Measurements from ENCODE around the gene CNGB1.

Gene CNGB1

DNA sequence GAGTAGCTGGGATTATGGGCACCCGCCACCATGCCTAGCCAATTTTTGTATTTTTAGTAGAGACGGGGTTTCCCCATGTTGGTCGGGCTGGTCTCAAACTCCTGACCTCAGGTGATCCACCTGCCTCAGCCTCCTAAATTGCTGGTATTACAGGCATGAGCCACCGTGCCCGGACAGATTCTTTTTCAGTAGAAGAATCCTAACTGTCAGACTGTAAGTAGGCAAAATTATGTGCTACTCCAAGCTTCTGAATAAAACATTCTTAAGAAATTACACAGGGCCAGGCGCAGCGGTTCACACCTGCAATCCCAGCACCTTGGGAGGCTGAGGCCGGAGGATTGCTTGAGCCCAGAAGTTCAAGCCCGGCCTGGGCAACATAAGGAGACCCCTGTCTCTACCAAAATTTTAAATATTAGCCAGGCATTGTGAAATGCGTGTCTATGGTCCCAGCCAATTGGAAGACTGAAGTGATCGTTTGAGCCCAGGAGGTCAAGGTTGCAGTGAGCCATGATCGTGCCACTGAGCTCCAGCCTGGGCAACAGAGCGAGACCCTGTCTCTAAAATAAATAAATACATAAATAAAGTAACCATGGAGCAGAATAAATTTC, 101.9 kb downstream of the CNGB1 start:
- Histone ChIP-seq H3K4ac (ENCODE audit: low read length) (no peak overlapping the region), H2AFZ (ENCODE audit: low read length) (no peak overlapping the region), H3K4me2 (ENCODE audit: insufficient read depth, low read length, poor library complexity, severe bottlenecking) (no peak overlapping the region), H3K27ac (replicated peaks; ENCODE audit: low read length) (no peak overlapping the region), H2BK15ac (ENCODE audit: low read length) (no peak overlapping the region), H3K9ac (ENCODE audit: low read depth, low read length, poor library complexity) (no peak overlapping the region), H4K8ac (ENCODE audit: low read depth, low read length) (no peak overlapping the region), H3K9me3 (replicated peaks in 1 of 2; ENCODE audit: control insufficient read depth in 2 of 2, insufficient read depth in 1 of 2, low read depth in 1 of 2, low read length in 2 of 2) (no peaks in the 10 kb centered on the region), H3K4me1 (ENCODE audit: control insufficient read depth in 2 of 2, insufficient read depth in 1 of 2, low read depth in 1 of 2, low read length in 2 of 2) (peaks cover 0 to 1% of the 10 kb centered on the region in 2 donors), H4K91ac (ENCODE audit: low read depth, low read length, poor library complexity) (no peak overlapping the region), H2AK5ac (ENCODE audit: low read depth, low read length) (no peak overlapping the region), H3K27me3 (ENCODE audit: control insufficient read depth in 3 of 3, insufficient read depth in 3 of 3, low read depth in 1 of 3, low read length in 3 of 3) (peaks cover 0 to 6% (median 0%) of the 10 kb centered on the region in 3 experiments), H3K36me3 (replicated peaks in 1 of 2; ENCODE audit: control insufficient read depth in 2 of 2, insufficient read depth in 2 of 2, low read length in 2 of 2) (no peaks in the 10 kb centered on the region), H3K14ac (ENCODE audit: low read length) (no peak overlapping the region), H2BK12ac (ENCODE audit: low read length) (no peak overlapping the region), H3K79me1 (ENCODE audit: low read depth, low read length) (no peaks in the 10 kb centered on the region), H3K18ac (ENCODE audit: low read length) (no peak overlapping the region), H3K23ac (ENCODE audit: low read depth, low read length, poor library complexity) (no peak overlapping the region), H3K4me3 (ENCODE audit: low read length in 2 of 2) (no peak overlapping the region), H2BK5ac (ENCODE audit: low read length) (no peak overlapping the region), H2BK120ac (ENCODE audit: low read depth, low read length) (no peak overlapping the region)
- DNase-seq (ENCODE audit: low spot score), result no peak
- no CpG with 5 or more reads among the region's 13 CpGs for WGBS, 2 donors (ENCODE audit: extremely low coverage in 2 of 2, insufficient read length in 2 of 2, insufficient replicate concordance in 1 of 2)

DNA sequence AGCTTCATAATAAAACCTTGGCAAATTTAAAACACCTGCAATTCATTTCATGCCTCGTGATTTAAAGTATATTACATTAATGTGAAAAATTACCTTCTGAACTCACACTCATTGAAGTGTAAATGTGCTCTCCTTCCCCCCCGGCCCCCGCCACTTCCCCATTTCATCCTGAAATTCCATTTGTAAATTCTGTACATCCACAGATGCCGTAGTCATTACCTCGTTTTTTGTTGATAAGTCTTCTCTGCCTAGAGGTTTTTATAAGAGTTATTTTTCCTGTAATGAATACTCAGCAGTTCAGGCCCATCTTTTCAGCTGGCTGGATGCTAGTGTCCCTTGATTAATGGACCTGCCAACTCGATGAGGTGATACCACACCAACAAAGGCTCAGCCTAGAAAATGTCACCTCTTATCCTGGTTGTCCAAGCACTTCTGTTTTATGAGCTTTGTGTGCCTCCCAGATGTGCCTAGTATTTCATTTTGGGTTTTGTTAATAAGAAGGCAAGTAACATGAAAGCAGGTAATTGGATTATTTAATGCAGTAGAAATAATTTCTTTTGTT, 103.8 kb downstream of the CNGB1 start:
- no peak overlapping the region for H3K4ac ChIP-seq (ENCODE audit: low read length)
- H2BK15ac ChIP-seq (ENCODE audit: low read length), result no peak overlapping the region
- no peak overlapping the region for H2AFZ ChIP-seq (ENCODE audit: low read length)
- no peak overlapping the region for H2BK120ac ChIP-seq (ENCODE audit: low read depth, low read length)
- no peak overlapping the region for H3K18ac ChIP-seq (ENCODE audit: low read length)
- H3K27me3 ChIP-seq (ENCODE audit: control insufficient read depth in 3 of 3, insufficient read depth in 3 of 3, low read depth in 1 of 3, low read length in 3 of 3), result peaks cover 0 to 3% (median 0%) of the 10 kb centered on the region in 3 experiments
- no peak overlapping the region for H3K4me3 ChIP-seq (ENCODE audit: low read length in 2 of 2)
- H3K27ac ChIP-seq (replicated peaks; ENCODE audit: low read length), result no peak overlapping the region
- no peak overlapping the region for H3K23ac ChIP-seq (ENCODE audit: low read depth, low read length, poor library complexity)
- H4K8ac ChIP-seq (ENCODE audit: low read depth, low read length), result no peak overlapping the region
- H3K4me1 ChIP-seq (ENCODE audit: control insufficient read depth in 2 of 2, insufficient read depth in 1 of 2, low read depth in 1 of 2, low read length in 2 of 2), result peaks cover 5 to 12% of the 10 kb centered on the region in 2 donors
- no peak overlapping the region for H4K91ac ChIP-seq (ENCODE audit: low read depth, low read length, poor library complexity)
- no peak overlapping the region for H2BK12ac ChIP-seq (ENCODE audit: low read length)
- H3K79me1 ChIP-seq (ENCODE audit: low read depth, low read length), result no peaks in the 10 kb centered on the region
- H3K4me2 ChIP-seq (ENCODE audit: insufficient read depth, low read length, poor library complexity, severe bottlenecking), result no peak overlapping the region
- no peak overlapping the region for H2AK5ac ChIP-seq (ENCODE audit: low read depth, low read length)
- H3K36me3 ChIP-seq (replicated peaks in 1 of 2; ENCODE audit: control insufficient read depth in 2 of 2, insufficient read depth in 2 of 2, low read length in 2 of 2), result no peaks in the 10 kb centered on the region
- no peaks in the 10 kb centered on the region for H3K9me3 ChIP-seq (replicated peaks in 1 of 2; ENCODE audit: control insufficient read depth in 2 of 2, insufficient read depth in 1 of 2, low read depth in 1 of 2, low read length in 2 of 2)
- WGBS, 2 donors (ENCODE audit: extremely low coverage in 2 of 2, insufficient read length in 2 of 2, insufficient replicate concordance in 1 of 2), result no CpG with 5 or more reads among the region's 6 CpGs
- no peak overlapping the region for H3K9ac ChIP-seq (ENCODE audit: low read depth, low read length, poor library complexity)
- no peak overlapping the region for H2BK5ac ChIP-seq (ENCODE audit: low read length)
- no peak overlapping the region for H3K14ac ChIP-seq (ENCODE audit: low read length)
- no peak for DNase-seq (ENCODE audit: low spot score)

DNA sequence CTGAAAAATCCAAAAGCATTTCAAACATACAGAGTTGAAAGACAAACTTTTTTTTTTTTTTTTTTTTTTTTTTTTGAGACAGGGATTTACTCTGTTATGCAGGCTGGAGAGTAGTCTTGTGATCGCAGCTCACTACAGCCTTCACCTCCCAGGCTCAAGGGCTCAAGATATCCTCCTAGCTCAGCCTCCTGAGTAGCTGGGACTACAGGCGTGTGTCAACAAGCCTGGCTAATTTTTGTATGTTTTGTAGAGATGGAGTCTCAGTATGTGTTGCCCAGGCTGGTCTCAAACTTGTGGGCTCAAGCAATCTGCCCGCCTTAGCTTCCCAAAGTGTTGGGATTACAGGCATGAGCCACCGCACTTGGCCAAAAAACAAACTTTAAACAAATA, 104.4 kb downstream of the CNGB1 start:
- H2AK5ac ChIP-seq (ENCODE audit: low read depth, low read length), result no peak overlapping the region
- H4K8ac ChIP-seq (ENCODE audit: low read depth, low read length), result no peak overlapping the region
- H3K9ac ChIP-seq (ENCODE audit: low read depth, low read length, poor library complexity), result no peak overlapping the region
- no peaks in the 10 kb centered on the region for H3K9me3 ChIP-seq (replicated peaks in 1 of 2; ENCODE audit: control insufficient read depth in 2 of 2, insufficient read depth in 1 of 2, low read depth in 1 of 2, low read length in 2 of 2)
- H3K23ac ChIP-seq (ENCODE audit: low read depth, low read length, poor library complexity), result no peak overlapping the region
- no peak overlapping the region for H2BK15ac ChIP-seq (ENCODE audit: low read length)
- H3K27me3 ChIP-seq (ENCODE audit: control insufficient read depth in 3 of 3, insufficient read depth in 3 of 3, low read depth in 1 of 3, low read length in 3 of 3), result peaks cover 0 to 3% (median 0%) of the 10 kb centered on the region in 3 experiments
- H2AFZ ChIP-seq (ENCODE audit: low read length), result no peak overlapping the region
- H3K4me3 ChIP-seq (ENCODE audit: low read length in 2 of 2), result no peak overlapping the region
- WGBS, 2 donors (ENCODE audit: extremely low coverage in 2 of 2, insufficient read length in 2 of 2, insufficient replicate concordance in 1 of 2), result no CpG with 5 or more reads among the region's 4 CpGs
- no peak overlapping the region for H3K18ac ChIP-seq (ENCODE audit: low read length)
- no peak for DNase-seq (ENCODE audit: low spot score)
- H3K4ac ChIP-seq (ENCODE audit: low read length), result no peak overlapping the region
- H4K91ac ChIP-seq (ENCODE audit: low read depth, low read length, poor library complexity), result no peak overlapping the region
- no peaks in the 10 kb centered on the region for H3K36me3 ChIP-seq (replicated peaks in 1 of 2; ENCODE audit: control insufficient read depth in 2 of 2, insufficient read depth in 2 of 2, low read length in 2 of 2)
- peaks cover 5 to 12% of the 10 kb centered on the region in 2 donors for H3K4me1 ChIP-seq (ENCODE audit: control insufficient read depth in 2 of 2, insufficient read depth in 1 of 2, low read depth in 1 of 2, low read length in 2 of 2)
- no peak overlapping the region for H2BK12ac ChIP-seq (ENCODE audit: low read length)
- H3K14ac ChIP-seq (ENCODE audit: low read length), result no peak overlapping the region
- H3K79me1 ChIP-seq (ENCODE audit: low read depth, low read length), result no peaks in the 10 kb centered on the region
- no peak overlapping the region for H2BK120ac ChIP-seq (ENCODE audit: low read depth, low read length)
- no peak overlapping the region for H2BK5ac ChIP-seq (ENCODE audit: low read length)
- no peak overlapping the region for H3K4me2 ChIP-seq (ENCODE audit: insufficient read depth, low read length, poor library complexity, severe bottlenecking)
- H3K27ac ChIP-seq (replicated peaks; ENCODE audit: low read length), result no peak overlapping the region

DNA sequence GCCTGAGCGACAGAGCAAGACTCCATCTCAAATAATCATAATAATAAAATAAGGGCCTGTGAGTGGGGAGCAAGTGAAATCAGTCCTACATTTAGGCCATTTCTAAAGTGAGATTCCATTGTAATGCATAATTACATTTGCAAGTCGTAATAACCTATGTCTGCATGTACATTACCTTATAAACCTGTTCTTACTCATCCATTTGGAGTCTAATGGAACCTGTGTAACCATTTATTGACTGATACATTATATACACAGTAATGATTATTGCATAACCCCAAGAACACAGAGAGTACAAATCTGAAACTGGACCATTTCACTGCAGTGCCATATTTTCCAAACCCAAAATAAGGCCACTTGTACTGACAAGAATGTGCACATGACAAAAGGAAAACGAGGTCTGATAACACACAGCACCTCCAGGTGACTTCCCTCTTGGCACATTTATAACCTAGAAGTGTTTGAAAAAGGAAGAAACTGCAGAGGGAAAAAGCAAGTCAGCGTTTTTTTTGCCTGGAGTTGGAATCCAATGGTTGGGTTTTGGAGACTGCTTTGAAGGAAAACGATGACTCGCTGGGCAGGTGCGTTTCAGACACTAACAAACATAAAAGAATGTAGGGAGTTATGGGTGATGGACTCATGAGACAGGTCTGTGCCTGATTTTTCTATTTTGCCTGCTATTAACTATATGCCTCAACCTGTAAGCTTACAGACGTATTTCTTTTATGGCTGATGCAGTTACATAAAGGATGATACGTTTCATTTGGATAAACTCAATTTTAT, 105.0 kb downstream of the CNGB1 start:
- Histone ChIP-seq H2BK5ac (ENCODE audit: low read length) (no peak overlapping the region), H3K9ac (ENCODE audit: low read depth, low read length, poor library complexity) (no peak overlapping the region), H4K8ac (ENCODE audit: low read depth, low read length) (no peak overlapping the region), H2AK5ac (ENCODE audit: low read depth, low read length) (no peak overlapping the region), H3K4me1 (ENCODE audit: control insufficient read depth in 2 of 2, insufficient read depth in 1 of 2, low read depth in 1 of 2, low read length in 2 of 2) (peaks cover 5 to 12% of the 10 kb centered on the region in 2 donors), H4K91ac (ENCODE audit: low read depth, low read length, poor library complexity) (no peak overlapping the region), H3K4me3 (ENCODE audit: low read length in 2 of 2) (no peak overlapping the region), H3K9me3 (replicated peaks in 1 of 2; ENCODE audit: control insufficient read depth in 2 of 2, insufficient read depth in 1 of 2, low read depth in 1 of 2, low read length in 2 of 2) (no peaks in the 10 kb centered on the region), H3K79me1 (ENCODE audit: low read depth, low read length) (no peaks in the 10 kb centered on the region), H3K27me3 (ENCODE audit: control insufficient read depth in 3 of 3, insufficient read depth in 3 of 3, low read depth in 1 of 3, low read length in 3 of 3) (peaks cover 0 to 3% (median 0%) of the 10 kb centered on the region in 3 experiments), H3K4me2 (ENCODE audit: insufficient read depth, low read length, poor library complexity, severe bottlenecking) (no peak overlapping the region), H3K23ac (ENCODE audit: low read depth, low read length, poor library complexity) (no peak overlapping the region), H2BK12ac (ENCODE audit: low read length) (no peak overlapping the region), H3K18ac (ENCODE audit: low read length) (no peak overlapping the region), H3K36me3 (replicated peaks in 1 of 2; ENCODE audit: control insufficient read depth in 2 of 2, insufficient read depth in 2 of 2, low read length in 2 of 2) (no peaks in the 10 kb centered on the region), H3K14ac (ENCODE audit: low read length) (no peak overlapping the region), H2BK120ac (ENCODE audit: low read depth, low read length) (no peak overlapping the region), H2BK15ac (ENCODE audit: low read length) (no peak overlapping the region), H2AFZ (ENCODE audit: low read length) (no peak overlapping the region), H3K27ac (replicated peaks; ENCODE audit: low read length) (no peak overlapping the region), H3K4ac (ENCODE audit: low read length) (no peak overlapping the region)
- no peak for DNase-seq (ENCODE audit: low spot score)
- WGBS, 2 donors (ENCODE audit: extremely low coverage in 2 of 2, insufficient read length in 2 of 2, insufficient replicate concordance in 1 of 2), result no CpG with 5 or more reads among the region's 9 CpGs
